Measurements from ENCODE around the gene ODC1.

The ODC1 gene

GRCh38 chr2:10447895-10448575 is at the start of gene ODC1:
TSS of gene ODC1 (minus strand) at chr2:10448327. CDS start at chr2:10445032, 3,295 bp downstream.
- peak within 1 kb of the TSS; percentile 64 for H3K4me3 ChIP-seq (ENCODE audit: low read length)
- DNase-seq (ENCODE audit: low read depth) = peak; percentile 83
- TF ChIP-seq CTCF (IDR thresholded peaks at IDR 0.05; ENCODE audit: insufficient read depth, low read depth, low read length, missing control alignments) = no peak

DNA sequence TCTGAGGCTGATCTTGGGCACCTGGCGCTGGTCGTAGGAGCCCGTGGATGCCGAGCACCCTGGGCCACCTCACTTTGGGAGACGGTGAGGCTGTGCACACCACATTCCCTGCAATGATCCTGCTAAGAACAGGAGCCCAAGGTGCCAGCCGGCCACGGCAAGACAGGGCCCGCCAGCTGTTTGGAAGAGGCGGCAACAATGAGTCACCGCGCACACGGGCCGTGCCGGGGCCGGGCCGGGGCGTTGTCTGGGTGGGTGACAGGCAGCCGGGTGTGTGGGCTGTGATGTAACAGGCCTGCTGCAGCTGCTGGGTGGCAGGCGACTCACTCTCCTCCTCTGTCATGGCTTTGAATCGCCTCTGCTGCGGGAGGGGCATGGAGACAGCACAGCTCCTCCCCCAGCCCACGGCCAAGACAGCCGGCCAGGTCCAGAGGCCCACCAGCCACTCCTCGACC is 49.7 kb upstream of the ODC1 start:
- no peak for TF ChIP-seq CTCF (IDR thresholded peaks at IDR 0.05; ENCODE audit: insufficient read depth, low read depth, low read length, missing control alignments)
- peak; percentile 98 for DNase-seq (ENCODE audit: low read depth)
- H3K4me3 ChIP-seq (ENCODE audit: low read length) = no peak overlapping the region

- H3K4me3 ChIP-seq (ENCODE audit: low read length) = no peak overlapping the region
- no peak for TF ChIP-seq CTCF (IDR thresholded peaks at IDR 0.05; ENCODE audit: insufficient read depth, low read depth, low read length, missing control alignments)
- DNase-seq (ENCODE audit: low read depth) = no peak
These were observed 47.8 kb upstream of the ODC1 start for GRCh38 chr2:10495988-10496313.

GRCh38 chr2:10495311-10495987 is 47.3 kb upstream of the ODC1 start:
- H3K4me3 ChIP-seq (ENCODE audit: low read length) = no peak overlapping the region
- TF ChIP-seq CTCF (IDR thresholded peaks at IDR 0.05; ENCODE audit: insufficient read depth, low read depth, low read length, missing control alignments) = no peak
- no peak for DNase-seq (ENCODE audit: low read depth)

DNA sequence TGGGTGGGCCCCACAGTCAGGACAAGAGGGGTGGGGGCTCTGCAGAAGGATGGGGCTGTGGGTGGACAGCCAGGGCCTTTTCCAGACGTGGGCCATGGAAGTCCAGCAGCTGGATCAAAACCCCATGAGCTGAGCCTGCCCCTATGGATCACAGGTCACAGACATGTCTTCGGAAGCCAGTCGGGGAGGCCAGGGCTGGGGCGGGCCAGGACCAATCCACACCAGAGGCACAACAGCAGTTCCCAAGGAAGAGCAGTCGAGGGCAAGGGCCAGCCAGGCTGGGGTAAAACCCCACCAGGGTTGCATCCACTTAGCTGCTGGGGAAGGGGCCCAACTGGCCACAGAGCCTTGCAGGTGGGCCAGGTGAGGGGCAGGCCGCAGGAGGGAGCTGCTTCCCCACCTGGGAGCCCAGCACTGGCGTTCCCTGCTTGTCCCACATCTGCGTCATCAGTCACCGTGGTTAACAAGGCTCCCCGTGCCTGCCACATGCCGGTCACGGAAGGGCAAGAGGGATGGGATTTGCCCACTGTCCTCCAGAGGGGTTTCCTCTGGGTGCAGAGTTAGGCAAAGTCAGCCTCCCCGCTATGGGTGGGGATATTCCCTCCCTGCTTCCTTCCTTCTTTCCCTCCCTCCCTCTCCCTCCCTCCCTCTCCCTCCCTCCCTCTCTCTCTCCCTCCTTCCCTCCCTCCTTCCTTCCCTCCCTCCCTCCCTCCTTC is 46.4 kb upstream of the ODC1 start:
- no peak for DNase-seq (ENCODE audit: low read depth)
- no peak for TF ChIP-seq CTCF (IDR thresholded peaks at IDR 0.05; ENCODE audit: insufficient read depth, low read depth, low read length, missing control alignments)
- no peak overlapping the region for H3K4me3 ChIP-seq (ENCODE audit: low read length)

- no peak overlapping the region for H3K4me3 ChIP-seq (ENCODE audit: low read length)
- DNase-seq (ENCODE audit: low read depth) = peak; percentile 100
- no peak for TF ChIP-seq CTCF (IDR thresholded peaks at IDR 0.05; ENCODE audit: insufficient read depth, low read depth, low read length, missing control alignments)
These were observed 45.6 kb upstream of the ODC1 start for GRCh38 chr2:10493634-10494281.
